DLD1 (cell line): ENCODE measurements around the gene PPBP.

Experiments used
- in situ Hi-C: cut with HindIII; loops from 2 replicates; pipeline ENCODE4 v1.10.0; 2017; ENCODE audit warnings: low sequenced_read_pairs

PPBP gene, protein sequence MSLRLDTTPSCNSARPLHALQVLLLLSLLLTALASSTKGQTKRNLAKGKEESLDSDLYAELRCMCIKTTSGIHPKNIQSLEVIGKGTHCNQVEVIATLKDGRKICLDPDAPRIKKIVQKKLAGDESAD

DNA sequence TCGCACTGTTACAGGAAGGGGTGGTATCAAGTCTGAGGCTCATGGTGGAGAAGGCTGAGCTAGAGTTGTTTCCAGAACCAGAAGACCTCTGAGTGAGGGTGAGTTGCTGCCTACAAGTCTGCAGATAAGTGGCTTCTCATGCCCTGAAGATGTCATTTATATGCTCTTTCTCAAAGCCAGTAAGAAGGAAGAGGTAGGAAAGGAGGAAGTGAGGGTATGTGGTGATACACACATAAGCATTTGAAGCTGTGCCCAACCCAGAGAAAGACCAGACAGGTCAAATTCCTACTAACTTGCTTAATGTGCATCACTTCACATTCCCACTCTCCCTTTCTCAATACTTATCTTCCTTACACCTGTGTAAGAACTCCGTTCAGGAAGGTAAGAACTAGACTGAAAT, at the start of gene PPBP:
PPBP (minus strand) TSS at position 130 of the 400 bp plus-strand sequence; CDS start at position 43, 87 bp downstream.
- in situ Hi-C loops: no loop called here

DNA sequence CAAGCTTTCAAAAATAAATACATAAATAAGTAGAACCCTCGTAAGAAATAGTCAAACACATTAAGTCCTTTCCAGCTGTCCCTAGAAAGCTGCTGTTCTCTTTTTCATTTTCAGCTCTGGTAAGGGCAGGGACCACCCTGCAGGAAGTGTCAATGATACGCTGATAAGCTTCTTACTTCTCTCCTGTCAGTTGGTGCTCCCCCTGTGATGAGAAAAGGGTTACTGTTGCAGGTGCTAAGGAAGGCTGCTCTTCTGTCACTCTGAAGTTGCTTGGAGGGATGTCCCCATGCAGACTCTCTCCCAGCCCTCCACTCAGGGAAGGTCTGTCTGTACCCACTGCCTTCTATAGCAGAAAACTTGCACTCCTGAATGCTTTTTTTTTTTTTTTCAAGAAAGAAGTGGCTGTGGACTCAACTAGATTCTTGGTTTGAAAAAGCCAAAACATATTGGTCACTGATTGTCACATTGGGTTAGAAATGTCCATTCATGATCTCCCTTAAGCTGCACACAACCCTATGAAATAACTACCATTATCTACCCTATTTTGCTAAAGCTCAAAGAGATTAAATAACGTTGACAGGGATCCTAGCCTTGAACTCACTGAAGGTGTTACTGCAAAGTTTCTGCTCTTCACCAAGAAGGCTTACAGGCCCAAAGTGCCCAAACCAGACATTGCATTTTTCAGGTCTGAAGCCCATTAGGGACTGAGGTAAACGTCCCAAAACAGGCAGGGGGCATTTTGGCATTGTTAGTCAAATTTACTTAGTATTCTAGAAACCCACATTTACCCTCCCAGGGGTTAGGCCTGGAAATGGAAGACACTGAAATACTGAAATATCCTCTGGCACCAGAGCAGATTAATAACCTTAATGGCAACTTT, 49.3 kb upstream of the PPBP start:
- in situ Hi-C loops: no loop called here

DNA sequence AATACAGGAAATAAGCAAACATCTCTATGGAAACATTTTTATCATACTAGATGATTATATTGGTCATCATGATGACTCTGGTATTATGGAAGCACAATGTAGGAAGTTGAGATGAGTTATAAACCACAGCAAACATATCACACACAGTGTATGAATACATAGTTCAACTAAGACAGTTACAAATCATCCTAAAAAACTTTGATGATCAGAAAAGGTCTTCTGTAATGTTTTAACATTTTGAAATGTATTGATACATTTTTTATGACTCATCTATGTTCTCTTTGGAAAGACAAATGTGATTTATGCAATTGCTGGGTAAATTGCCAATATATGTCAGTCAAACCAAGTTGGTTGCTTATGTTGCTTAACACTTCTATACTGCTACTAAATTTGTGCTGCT, 45.7 kb upstream of the PPBP start:
- in situ Hi-C loops: no loop called here

DNA sequence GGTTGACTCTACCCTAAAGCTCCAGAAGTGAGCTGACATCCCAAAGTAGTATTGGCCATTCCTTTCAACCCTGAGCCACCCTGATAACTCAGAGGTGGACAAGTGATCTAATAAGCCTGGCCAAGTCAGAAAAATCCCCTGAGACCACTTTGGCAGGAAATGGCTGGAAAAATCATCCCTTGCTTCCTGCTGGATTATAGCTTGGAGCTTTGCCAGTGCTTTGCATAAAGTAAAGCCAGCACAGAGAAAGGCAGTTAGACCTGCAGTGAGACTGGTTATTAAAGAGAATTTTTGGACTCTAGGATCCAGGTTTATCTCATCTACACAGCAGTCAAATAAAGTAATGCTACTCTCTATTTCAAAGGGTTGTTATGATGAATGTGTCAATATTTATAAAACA, 44.1 kb upstream of the PPBP start:
- in situ Hi-C loops: no loop called here

DNA sequence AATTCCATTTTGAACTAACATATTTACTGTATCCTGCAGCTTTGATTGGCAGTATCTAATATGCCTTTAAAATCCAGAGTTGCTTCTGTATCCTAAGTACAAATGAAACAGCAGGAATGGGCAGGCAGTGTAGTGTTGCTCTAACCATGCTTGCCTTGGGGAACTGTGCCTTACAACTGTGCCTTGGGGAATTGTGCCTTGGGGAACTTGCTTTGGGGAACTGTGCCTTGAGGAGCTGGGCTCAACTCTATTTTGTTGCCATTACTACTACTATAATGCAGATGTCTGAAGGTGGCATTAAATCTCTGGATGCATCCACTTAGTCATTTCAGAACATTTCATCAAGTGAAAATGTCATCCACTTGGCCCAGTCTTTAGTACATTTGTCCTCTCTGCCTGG, 43.6 kb upstream of the PPBP start:
- in situ Hi-C loops: no loop called here

DNA sequence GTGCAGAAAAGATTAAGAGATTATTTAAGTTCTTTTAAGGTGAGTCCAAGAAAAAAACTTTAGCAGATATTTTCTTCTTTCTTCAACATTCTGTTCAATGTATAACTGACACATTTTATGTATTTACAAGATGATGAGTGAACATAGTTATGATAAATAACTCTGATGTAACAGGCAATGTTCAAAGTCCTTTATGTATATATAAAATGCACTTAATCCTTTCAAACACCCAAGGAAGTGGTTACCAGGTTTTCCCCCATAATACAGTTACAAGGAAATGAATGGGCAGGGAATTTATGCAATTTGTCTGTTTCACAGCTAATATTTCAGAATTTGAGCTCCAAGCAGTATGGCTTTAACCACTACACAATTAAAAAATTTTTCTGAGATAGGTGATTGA, 42.3 kb upstream of the PPBP start:
- in situ Hi-C loops: no loop called here

DNA sequence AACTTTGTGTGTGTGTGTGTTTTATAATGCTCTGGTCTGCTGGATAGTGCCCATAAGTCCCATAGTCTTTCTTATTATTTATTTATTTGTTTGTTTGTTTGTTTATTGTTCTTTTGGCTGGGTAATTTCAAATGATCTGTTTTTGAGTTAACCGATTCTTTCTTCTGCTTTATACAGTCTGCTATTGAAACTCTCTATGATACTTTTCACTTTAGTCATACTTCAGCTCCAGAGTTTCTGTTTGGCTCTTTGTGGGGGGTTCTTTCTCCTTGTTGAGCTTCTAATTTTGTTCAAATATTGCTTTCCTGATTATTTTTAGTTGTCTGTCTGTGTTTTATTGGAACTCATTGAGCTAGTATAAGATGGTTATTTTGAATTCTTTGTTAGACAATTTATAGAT, 40.5 kb upstream of the PPBP start:
- in situ Hi-C loops: no loop called here

DNA sequence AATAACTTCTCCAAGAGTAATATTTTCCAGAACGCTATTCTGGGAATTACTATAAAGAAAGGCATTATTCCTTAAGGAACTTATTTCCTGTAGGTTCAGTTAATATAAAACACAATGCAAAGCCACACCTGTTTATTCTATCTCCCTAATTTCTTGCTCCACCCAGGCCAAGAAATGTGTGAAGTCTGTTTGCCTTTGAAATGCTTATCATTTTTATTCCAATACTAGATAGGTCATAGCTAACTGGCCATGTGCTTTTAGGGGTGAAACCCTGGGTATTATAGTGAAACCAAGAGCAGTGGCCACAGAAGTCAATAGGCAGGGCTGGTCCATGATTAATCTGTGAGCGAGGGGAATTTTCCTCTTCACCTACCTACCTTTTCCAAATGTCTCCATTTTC, 35.7 kb upstream of the PPBP start:
- in situ Hi-C loops: no loop called here

DNA sequence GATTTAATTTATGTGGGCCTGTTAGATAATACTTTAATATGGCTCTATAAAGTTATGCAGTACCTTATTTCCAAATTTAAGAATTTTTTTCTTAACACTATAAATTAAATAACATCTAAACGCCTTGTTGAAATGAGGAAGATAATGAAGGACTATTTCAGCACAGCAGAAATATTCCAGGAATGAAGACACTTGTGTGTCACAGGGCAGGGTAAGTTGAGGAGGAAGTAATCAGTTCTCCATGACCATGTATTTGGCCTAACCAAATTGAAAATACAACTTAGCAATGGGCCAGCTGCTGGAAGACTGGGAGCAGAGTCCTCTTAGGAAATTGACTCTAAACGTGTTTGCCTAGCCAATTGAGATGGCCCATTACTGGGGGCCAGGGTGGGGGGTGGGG, 33.6 kb upstream of the PPBP start:
- in situ Hi-C loops: no loop called here

DNA sequence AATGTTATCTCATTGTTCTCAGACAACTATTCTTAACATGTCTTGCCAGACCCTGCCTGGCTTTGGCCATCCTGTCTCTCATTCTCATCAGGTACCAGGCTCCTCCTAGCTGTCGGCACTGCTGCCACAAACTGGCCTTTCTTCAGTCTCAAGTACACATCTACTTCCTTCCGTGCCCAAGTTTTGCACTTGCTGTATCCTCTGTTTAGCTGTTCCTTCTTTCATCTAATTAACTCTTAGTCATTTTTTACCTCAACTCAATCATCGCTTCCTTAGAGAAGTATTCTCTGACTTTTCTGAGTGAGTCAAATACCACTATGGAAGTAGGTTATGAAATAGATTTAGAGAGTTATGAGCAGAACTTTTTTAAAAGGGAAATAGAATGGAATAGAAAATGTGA, 30.8 kb upstream of the PPBP start:
- in situ Hi-C loops: no loop called here

DNA sequence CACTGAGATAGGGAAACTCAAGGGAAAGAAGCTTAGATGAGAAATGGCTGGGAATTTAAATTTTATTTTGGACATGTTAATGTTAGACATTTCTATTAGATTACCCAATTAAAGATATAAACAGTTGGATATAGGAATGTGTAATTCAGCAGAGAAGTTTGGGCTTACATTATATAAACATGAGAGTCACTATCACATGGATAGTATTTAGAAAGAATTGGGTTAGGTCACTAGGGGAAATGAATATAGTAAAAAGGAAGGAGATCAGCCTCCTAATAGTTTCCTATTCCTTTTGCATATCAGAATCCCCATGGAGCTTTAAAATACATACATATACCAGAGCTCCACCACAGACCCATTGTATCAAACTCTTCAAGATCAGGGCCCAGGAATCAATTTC, 30.1 kb upstream of the PPBP start:
- in situ Hi-C loops: no loop called here

DNA sequence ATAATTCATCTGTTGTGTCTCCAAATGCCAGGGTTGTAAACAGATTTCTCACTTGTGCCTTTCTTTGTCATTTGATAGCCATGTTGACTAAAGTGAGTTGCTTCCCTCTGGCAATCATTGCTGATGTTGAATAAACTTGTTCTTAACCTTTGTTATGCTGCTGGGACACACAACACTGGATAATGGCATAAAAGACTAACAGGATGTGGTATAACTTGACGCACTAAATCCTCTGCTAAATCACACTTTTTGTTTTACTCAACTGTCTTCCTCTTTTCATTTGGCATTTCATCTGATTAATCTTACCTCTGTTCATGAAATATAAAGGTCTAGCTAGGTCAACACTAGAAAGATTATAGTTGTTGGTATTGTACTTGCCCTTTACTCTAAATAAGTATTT, 28.1 kb upstream of the PPBP start:
- in situ Hi-C loops: no loop called here

DNA sequence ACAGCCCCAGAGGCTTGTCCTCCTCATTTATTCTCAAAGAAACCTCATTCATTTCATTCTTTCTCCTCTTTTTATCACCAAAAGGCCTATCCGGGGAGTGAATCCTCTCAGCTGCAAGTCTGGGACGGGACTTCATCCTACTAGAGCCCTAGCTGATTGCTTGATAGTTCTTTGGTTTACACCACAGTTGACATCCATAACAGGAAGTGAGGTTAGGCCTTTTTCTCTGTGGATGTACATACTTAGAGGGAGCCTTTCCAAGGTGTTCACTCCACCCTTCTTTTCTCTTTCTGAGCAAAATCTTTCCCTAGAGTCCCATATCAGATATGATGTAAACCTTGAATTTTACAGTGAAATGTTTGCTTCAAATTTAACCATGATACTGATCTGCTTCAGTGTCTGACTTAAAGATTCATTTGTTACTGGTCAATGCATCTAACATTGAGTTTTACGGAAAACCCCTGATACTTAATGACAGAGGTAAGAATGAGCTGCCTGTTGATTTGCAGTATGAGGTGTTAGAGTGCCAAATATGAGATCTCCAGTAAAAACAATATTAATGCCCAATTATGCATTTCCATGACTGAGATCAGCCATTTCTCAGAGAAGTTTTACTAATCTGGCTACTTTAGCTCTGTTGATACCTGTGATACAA, 27.3 kb upstream of the PPBP start:
- in situ Hi-C loops: no loop called here

DNA sequence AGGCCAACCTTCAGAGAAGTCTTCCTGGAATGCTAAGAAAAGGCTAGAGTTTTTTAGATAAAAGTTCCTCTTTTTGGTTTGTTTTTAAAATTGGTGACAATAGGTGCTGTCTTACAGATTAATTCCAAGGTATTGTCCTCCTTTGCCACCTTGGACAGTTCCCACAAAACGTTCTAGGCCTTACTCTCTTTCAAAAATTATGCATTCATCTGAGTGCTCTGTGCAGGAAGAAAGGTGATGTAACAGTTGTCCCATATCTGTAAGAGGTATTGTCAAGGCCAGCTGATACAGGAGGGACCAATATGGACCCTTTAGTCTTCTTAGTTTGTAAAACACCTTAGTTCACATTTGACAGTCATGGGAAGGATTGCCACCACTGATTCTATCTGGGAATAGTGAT, 26.3 kb upstream of the PPBP start:
- in situ Hi-C loops: no loop called here

DNA sequence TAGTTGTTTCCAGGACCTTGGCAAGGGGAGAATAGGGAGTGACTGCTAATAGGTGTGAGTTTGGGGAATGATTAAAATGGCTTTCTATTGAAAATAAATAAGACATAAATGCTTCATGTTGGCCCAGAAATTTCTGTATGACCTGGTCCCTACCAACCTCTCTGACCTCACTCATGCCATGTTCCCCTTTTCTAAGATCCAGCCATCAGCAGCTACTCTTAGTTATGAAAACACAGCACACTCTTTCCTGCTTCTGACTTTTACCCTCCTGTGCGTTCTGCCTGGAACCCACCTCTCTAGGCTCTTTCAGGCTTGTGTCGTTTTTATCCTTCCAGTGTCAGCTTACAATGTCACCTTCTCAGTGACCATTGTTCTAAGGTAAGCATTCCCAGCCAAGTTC, 25.3 kb upstream of the PPBP start:
- in situ Hi-C loops: no loop called here

DNA sequence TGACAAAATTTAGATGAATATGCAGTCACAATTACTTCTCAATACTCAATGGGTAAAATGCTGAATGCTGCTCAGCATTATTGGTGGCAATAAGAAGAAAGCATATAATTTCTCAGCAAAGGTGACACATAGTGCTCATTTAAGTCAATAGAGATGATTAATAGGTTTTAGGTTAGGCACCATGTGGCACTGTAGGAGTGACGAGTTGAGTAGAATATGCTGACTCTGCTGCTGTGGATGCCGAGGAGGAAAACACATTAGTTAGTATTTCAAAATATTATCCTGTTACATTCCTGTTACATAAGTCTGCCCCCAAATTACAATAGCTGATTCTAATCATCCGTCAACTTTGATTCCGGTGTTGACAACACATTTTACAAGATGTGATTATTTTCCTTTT, 24.1 kb upstream of the PPBP start:
- in situ Hi-C loops: no loop called here

DNA sequence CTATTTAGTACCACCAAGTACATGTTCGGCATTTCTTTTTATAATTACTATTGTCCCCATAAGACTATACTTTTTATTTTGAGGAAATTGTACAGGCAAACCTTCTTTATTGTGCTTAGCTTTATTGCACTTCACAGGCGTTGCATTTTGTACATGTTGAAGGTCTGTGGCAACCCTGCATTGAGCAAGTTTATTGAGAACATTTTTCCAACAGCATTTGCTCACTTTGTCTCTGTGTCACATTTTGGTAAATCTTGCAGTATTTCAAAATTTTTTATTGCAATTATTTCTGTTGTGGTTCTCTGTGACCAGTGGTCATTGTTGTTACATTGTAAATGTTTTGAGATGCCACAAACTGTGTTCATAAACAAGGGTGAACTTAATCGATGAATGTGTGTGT, 21.3 kb upstream of the PPBP start:
- in situ Hi-C loops: no loop called here

DNA sequence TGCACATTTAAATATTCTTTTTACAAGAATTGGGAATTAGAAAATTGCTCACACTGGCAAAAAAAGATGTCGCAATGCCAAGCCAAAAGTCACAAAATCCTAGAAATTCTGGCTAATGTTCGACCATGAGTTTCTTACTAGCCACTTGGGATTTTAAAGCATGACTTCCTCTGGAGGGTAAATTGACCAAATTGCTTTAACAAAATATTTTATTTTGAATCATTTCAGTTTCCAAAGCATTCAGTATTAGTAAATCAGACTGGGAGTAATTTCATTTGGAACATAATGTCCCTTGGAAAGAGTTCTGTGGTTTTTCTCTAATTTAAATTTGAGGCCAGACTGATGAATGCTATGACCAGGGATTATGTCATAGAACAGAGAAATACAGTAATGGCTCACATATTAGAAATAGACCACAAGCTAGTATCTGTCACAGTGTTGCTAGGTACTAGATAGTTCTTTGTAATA, 18.1 kb upstream of the PPBP start:
- in situ Hi-C loops: no loop called here

DNA sequence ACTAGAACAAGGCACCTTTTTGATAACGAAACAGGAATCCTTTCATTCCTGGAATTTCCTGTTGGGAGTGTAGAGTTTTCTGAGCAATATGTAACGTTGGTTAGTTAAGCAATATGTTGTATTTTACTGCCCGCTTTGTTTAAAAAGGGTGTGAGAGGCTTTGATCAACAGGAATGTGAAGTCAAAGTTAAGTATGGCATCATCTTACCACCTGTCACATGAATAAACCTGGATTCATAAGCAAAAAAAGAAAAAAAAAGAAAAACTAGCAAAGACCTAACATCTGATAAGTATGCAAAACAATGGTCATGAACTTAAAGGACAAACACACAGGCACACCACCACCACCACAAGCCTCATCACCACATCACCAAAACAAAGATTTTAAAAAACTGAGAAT, 17.5 kb upstream of the PPBP start:
- in situ Hi-C loops: no loop called here

DNA sequence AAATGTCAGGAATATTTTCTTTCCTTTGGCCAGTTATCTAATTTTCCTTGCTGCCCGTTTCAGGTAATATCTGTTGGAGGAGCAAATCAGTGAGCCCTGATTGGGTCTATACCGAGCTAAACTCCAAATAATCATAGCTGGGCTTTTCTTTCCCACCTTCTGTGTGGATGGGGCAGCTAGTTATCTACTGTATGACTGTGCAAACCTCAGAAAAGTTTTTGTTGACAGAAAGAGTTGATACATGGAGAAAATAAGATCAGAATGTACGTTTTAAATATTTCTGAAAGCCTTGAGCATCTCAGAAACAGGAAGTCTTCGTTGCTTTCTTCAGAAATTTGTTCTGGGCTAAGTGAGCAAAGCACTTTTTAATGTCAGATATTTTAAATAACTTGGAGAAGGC, 16.7 kb upstream of the PPBP start:
- in situ Hi-C loops: no loop called here

DNA sequence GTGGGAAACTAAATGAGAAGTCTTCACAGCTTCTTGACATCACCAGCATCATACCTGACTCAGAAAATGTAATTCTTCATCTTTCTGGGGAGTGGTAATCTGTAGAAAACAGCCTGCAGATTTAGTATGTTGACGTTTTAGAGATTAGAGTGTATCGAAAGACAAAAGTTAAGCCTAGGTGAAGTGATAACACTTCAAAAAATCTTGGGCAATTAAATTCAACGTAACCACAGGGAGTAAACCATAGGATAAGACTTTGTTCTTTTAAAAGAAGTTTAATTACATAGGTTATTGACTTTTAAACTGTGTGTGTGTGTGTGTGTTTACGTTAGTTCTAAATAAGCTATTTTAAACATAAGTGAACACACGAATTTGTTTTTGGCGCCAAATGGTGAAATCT, 12.3 kb upstream of the PPBP start:
- in situ Hi-C loops: no loop called here
